Pulmonary artery endothelial cell (primary cell): ENCODE data around the gene CACNG3. TPM values are rescaled to one million over a fixed set of nuclear protein-coding genes. Genes with fewer than 3 reads are reported as not detected.
"Not testable (repeated sequence)": the region's sequence is repeated elsewhere in the genome, so short reads cannot be mapped to it uniquely, and the experiment has no call there.

Experiments
- DNase-seq: peaks from one replicate; pipeline ENCODE4 v3.0.0-alpha.2; 2011; ENCODE audit warnings: low read depth, low spot score
- total RNA-seq: library from RNA; depleted of rRNA; stranded (reverse); fragments of >200 nt; gene quantifications from 2 replicates; pipeline ENCODE4 v1.2.3, GENCODE V29; 2014

The CACNG3 gene
- total RNA-seq, 1 donor from 2014 or later, result not detected

DNA sequence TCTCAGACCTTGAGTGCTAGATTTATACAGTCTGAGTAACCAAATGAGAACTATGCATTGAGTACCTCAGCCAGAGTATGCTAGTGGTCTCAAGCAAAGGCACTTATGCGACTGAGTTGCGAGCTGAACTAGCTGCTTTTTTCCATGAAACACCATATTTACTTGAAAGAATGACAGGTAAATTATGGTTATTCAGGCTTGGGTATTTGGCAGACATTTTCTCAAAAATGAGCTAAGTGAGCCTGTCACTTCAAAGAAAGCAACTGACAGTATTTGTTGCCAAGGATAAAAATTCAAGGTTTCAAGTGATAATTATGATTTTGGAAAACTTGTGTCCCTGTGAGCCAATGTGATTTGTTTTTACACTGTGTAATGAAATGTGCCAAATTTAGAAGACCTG is 19.3 kb downstream of the CACNG3 start:
- no peak for DNase-seq

- DNase-seq, result no peak
Measured at GRCh38 chr16:24279982-24280515, 23.9 kb downstream of the CACNG3 start.

GRCh38 chr16:24281466-24281865 is 25.3 kb downstream of the CACNG3 start:
- no peak for DNase-seq

DNA sequence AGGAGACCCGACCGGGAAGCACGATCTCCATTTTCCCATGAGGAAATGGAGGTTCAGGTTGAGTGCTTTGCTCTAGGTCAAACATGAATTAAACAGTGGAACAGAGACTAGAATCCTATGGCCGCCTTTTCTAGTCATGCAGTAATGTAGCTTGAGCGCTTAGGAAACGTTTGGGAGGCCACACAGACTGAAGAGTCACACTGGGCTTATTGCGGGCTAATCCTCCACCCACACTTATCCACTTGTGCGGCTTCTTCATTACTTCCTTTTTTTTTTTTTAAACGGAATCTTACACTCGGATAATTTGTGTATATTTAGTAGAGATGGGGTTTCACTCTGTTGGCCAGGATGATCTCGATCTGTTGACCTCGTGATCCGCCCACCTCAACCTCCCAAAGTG is 26.0 kb downstream of the CACNG3 start:
- DNase-seq, result no peak

- no peak for DNase-seq
Measured at GRCh38 chr16:24286741-24287405, 30.7 kb downstream of the CACNG3 start.

- no peak for DNase-seq
Measured at GRCh38 chr16:24288516-24288915, 32.4 kb downstream of the CACNG3 start.

DNA sequence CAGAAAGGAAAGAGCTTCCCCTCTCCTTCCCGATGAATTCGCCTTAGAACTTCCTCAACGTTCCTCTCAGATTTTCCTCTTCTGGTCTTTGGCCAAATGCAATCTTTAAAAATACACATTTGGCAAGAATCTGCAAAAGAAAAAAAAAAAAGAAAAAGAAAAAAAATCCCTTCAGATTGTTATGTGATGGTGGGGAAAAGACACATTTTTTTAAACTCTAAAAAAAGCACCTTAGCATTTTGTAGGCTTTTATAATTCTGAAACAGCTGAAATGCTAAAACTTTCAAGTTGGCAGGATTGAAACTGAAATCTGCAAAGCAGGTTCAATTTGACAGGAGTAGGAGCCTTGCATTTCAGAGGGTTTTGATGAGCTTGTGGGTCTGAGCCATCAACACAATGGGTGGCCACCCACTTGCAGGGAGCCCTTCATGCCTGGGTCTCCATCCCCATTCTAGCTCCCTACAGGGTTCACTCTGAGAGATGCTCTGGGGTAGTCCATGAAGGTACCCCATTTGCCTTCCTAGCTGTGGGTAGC is 33.1 kb downstream of the CACNG3 start:
- DNase-seq, result no peak

DNA sequence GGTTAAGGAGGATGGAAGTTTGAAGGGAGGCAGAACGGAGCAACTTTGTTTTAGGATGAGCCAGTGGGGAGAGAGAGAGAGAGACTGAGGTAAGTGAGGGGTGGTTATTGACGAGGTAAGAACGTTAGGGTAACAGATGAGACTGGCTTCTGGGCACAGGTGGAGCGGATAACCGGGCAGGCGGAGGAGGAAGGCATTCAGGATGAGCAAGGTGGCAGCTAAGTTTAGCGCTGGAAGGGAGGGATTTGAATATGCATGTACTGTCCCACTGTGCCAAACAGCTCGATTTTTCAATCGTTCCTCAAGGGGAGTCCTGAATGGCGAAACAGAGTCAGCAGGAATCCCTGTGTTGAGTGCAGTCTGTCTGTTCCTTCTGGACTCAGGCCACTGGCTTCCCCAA is 35.8 kb downstream of the CACNG3 start:
- DNase-seq, result no peak

GRCh38 chr16:24294131-24294530 is 38.0 kb downstream of the CACNG3 start:
- DNase-seq, result no peak

DNA sequence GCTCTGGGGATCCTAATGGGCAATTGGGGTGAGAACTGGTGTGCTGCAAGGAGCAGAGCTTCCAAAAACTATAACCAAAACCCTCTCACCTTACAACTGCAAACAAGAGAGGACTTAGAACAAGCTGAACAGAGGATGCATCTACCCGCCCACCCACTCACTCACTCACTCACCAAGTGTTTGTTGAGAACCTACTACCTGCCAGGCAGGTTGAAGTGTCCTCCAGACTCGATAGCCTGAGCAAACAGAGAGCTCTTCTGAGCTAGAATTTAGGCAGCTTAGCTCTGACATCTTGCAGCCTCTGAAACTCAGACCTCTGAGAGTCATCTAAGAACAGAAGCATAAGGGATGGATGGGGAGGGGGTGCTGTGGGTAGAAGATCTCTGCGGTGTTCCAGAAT is 41.2 kb downstream of the CACNG3 start:
- no peak for DNase-seq

- no peak for DNase-seq
Measured at GRCh38 chr16:24298548-24299167, 42.5 kb downstream of the CACNG3 start.

- not testable (repeated sequence) for DNase-seq
Measured at GRCh38 chr16:24300750-24301149, 44.6 kb downstream of the CACNG3 start.

DNA sequence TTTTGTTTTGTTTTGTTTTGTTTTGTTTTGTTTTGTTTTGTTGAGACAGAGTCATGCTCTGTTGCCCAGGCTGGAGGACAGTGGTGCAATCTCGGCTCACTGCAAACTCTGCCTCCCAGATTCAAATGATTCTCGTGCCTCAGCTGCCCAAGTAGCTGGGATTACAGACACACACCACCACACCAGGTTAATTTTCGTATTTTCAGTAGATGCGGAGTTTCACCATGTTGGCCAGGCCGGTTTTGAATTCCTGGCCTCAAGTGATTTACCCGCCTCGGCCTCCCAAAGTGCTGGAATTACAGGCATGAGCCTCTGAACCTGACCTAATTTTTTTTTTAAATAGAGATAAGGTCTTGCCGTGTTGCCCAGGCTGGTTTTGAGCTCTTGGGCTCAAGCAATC is 46.5 kb downstream of the CACNG3 start:
- DNase-seq, result no peak

DNA sequence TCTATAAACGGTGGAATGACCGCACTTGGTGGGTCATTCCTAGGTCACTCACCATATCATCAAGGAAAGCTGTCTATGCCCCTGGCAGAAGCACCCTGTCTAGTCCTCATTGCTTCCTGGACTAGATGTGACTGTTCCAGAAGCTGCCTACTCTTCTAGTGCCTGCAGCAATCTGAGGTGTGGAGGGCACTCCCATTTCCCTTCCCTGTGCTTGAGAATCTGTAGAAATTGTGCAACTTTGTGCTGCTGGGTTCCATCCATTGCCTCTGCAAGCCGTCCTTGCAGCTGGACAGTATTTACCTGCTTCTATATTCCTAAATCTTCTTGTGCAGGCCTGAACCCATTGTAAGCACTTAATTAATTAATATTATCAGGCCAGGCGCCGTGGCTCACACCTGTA is 52.1 kb downstream of the CACNG3 start:
- no peak for DNase-seq

DNA sequence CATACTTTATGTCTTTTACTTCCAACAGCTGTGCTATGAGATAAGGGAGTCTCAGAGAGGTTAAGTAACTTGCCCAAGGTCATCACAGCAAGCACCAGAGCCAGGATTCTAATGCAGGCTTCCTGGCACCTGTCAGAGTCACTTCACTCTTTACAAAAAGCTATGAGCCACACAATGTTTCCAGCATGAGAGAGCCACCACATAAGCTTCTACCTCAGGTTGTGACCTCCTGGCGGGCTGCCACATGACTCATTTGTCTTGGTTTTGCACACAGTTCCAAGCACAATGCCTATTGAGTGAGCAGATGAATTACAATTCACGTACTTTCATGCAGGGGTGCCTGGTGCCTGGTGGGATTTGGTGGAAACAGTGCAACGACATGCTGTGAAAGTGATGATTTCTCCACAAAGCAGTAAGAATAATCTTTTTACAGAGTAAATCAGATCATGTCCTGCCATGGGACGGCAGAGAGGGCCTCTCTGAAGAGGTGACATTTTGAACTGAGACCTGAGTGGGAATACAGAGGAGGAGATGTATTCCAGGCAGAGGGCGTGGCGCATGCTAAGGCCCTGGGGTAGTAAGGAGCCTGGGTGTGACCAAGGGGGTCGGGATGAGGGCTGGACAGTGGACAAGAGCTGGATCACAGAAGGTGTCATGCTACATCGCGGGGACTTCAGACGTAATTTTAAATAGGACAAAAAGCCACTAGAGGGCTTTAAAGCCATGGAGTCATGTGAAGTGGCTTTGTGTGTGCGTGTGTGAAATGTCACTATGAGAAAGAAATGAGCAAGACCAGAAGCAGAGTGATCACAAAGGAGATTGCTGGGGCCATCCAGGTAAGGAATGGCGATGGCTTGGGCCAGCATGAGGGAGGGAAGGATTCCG is 53.4 kb downstream of the CACNG3 start:
- DNase-seq, result peak; percentile 71

GRCh38 chr16:24315343-24315742 is 59.2 kb downstream of the CACNG3 start:
- no peak for DNase-seq

GRCh38 chr16:24318680-24319079 is 62.5 kb downstream of the CACNG3 start:
- no peak for DNase-seq

DNA sequence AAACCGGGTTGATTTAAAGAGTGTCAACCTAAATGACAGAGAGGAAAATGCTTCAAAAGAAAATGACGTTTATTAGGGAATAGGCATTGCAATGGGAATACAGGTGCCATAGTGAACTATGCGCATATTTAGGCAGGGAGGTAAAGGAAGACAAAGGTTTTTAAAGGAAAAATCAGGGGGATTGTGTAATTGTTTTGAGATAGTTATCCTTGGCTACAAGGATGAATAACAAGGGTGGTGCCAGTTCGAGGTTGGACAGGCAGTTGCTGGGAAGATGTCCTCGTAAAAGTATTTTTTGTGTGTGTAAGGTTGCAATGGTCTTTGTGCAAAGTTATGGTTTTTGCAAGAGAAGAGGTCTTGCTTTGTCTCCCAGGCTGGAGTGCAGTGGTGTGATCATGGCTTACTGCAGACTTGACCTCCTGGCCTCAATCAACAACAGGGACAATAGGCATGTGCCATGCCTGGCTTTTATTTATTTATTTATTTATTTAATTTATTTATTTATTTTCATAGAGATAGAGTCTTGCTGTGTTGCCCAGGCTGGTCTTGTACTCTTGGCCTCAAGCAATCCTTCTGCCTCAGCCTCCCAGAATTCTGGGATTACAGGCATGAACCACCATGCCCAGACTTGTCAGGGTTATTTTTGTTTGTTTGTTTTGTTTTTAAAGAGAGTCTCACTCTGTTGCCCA is 63.1 kb downstream of the CACNG3 start:
- DNase-seq, result no peak

DNA sequence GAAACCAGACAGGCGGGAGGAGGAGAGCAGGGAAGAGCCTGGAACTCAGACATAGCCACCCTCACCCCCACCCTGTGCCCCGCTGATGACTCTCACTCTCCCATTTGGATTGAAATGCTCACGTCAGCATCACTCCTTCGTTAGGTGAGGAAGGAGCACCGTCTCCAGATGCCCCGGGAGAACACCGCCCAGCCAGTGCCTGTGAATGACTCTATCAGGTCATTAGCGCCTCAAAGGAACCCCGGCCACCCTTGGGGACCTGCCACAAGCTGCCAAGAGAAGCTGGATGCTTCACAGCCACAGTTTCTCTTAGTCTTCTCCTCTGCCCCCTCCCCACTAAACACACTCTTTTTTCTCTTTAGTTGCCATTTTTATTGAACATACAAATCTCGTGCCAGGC is 66.0 kb downstream of the CACNG3 start:
- no peak for DNase-seq

DNA sequence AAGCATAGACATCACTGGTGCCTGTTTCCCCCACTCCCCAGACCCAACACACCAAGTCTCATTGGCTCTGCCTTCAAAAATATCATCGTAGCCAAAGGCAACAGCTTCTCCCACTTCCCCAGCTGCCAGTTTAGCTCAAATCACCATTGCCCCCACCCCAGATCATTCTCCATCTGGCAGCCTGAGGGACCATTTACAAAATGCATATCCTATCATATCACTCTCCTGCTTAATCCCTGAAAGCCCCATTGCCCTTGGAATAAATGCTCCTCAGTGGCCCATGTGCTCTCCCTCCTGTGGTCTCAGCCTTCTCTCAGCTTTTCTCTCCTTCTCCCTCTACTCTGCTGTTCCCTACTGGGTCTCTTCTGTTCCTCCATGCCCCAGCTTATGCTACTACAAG is 68.3 kb downstream of the CACNG3 start:
- no peak for DNase-seq

DNA sequence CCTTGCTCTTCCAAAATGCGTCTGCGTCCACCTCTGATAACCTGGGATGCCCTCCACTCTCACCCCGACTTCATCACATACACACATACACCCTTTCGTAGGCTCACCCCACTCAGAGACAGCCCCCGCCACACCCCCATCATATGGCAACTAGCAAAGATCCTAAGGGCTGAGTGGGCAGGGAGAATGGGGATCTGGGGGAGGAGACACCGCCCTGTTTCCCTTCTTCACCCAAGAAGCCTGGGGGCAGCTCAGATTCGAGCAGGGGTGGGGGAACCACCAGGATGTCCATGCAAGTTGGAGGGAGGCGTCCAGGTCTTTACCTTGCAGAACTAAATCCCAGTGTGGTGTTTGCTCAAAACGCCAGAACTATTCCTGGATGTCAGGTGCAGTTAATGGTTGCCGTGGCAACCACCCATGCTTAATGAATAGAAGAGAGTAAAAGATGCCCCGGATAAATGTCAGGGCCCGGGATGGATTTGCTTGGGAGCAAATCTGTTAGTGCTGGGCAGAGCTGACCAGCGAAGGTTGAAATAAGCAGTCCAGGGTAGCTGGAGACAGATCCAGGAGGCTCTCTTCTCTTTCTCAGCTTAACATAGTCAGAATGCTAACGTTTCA is 72.8 kb downstream of the CACNG3 start:
- no peak for DNase-seq
